GM12892 (cell line): Measurements from ENCODE around the gene AS3MT.

Source experiments
- POLR2A ChIP-seq: IDR thresholded peaks from 2 replicates; pipeline ENCODE4 v1.6.1; 2011; ENCODE audit warnings: low read depth, low read length, control low read depth
- POLR2AphosphoS5 ChIP-seq: IDR thresholded peaks from 2 replicates; pipeline ENCODE4 v1.6.1; 2011; ENCODE audit warnings: low read depth, low read length, control low read depth
- TAF1 ChIP-seq: IDR thresholded peaks from 2 replicates; pipeline ENCODE4 v1.6.1; 2011; ENCODE audit warnings: low read depth, mild to moderate bottlenecking, control low read depth, low read length, borderline replicate concordance

DNA sequence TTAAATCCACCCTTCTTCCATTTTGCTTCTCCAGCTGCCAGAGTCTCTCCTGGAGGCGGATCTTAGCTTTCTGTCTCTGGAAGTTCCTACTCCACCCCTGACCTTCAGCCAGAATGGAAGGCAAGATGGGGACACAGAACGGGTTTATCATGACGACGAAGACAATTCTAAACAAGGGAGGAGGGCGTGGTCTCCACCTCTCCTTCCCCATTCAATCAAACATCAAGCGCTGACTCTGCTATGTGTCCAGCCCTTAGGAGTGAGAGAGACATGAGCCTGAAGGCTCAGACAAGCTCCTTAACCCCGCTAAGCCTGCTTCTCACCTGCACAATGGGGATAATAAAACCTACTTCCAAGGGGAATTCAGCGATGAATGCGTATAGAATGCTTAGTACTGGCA lies 35.1 kb upstream of the AS3MT start:
- no peak for TF ChIP-seq POLR2A
- no peak for TF ChIP-seq POLR2AphosphoS5
- no peak for TF ChIP-seq TAF1
